ENCODE measurements around the gene CENPV.

The CENPV gene

DNA sequence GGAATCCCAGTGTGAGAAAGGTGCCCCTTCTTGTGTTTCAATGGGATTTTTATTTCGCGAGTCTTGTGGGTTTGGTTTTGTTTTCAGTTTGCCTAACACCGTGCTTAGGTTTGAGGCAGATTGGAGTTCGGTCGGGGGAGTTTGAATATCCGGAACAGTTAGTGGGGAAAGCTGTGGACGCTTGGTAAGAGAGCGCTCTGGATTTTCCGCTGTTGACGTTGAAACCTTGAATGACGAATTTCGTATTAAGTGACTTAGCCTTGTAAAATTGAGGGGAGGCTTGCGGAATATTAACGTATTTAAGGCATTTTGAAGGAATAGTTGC is 28.2 kb upstream of the CENPV start (continued):
- TF ChIP-seq, protein P1, sequence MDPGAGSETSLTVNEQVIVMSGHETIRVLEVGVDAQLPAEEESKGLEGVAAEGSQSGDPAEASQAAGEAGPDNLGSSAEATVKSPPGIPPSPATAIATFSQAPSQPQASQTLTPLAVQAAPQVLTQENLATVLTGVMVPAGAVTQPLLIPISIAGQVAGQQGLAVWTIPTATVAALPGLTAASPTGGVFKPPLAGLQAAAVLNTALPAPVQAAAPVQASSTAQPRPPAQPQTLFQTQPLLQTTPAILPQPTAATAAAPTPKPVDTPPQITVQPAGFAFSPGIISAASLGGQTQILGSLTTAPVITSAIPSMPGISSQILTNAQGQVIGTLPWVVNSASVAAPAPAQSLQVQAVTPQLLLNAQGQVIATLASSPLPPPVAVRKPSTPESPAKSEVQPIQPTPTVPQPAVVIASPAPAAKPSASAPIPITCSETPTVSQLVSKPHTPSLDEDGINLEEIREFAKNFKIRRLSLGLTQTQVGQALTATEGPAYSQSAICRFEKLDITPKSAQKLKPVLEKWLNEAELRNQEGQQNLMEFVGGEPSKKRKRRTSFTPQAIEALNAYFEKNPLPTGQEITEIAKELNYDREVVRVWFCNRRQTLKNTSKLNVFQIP (CRISPR knock-in tag; IDR thresholded peaks at IDR 0.05; ENCODE audit: borderline replicate concordance, low read depth), result no peak
- no peak for TF ChIP-seq RARB (CRISPR knock-in tag; IDR thresholded peaks at IDR 0.05)

DNA sequence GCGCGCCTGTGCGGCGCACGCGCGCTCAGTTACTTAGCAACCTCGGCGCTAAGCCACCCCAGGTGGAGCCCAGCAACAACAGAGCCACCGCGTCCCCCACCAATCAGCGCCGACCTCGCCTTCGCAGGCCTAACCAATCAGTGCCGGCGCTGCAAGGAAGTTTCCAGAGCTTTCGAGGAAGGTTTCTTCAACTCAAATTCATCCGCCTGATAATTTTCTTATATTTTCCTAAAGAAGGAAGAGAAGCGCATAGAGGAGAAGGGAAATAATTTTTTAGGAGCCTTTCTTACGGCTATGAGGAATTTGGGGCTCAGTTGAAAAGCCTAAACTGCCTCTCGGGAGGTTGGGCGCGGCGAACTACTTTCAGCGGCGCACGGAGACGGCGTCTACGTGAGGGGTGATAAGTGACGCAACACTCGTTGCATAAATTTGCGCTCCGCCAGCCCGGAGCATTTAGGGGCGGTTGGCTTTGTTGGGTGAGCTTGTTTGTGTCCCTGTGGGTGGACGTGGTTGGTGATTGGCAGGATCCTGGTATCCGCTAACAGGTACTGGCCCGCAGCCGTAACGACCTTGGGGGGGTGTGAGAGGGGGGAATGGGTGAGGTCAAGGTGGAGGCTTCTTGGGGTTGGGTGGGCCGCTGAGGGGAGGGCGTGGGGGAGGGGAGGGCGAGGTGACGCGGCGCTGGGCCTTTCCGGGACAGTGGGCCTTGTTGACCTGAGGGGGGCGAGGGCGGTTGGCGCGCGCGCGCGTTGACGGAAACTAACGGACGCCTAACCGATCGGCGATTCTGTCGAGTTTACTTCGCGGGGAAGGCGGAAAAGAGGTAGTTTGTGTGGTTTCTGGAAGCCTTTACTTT is 27.6 kb upstream of the CENPV start, which contains the start of gene UBB:
UBB (plus strand) TSS at position 452 of the 856 bp plus-strand sequence. CDS start 817 bp downstream, outside the sequence.
- peak; percentile 96 for ATAC-seq

DNA sequence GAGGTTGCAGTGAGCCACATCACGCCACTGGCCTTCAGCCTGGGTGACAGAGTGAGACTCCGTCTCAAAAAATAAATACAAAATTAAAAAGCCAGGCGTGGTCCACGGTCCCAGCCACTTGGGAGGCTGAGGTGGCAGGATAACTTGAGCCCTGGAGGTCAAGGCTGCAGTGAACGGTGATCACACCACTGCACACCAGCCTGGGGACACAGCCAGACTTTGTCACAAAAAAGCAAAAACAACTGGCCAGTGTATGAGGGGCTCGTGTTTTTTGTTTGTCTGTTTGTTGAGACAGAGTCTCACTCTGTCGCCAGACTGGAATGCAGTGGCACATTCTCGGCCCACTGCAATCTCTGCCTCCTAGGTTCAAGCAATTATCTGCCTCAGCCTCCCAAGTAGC is 26.4 kb upstream of the CENPV start:
- TF ChIP-seq, protein P2, sequence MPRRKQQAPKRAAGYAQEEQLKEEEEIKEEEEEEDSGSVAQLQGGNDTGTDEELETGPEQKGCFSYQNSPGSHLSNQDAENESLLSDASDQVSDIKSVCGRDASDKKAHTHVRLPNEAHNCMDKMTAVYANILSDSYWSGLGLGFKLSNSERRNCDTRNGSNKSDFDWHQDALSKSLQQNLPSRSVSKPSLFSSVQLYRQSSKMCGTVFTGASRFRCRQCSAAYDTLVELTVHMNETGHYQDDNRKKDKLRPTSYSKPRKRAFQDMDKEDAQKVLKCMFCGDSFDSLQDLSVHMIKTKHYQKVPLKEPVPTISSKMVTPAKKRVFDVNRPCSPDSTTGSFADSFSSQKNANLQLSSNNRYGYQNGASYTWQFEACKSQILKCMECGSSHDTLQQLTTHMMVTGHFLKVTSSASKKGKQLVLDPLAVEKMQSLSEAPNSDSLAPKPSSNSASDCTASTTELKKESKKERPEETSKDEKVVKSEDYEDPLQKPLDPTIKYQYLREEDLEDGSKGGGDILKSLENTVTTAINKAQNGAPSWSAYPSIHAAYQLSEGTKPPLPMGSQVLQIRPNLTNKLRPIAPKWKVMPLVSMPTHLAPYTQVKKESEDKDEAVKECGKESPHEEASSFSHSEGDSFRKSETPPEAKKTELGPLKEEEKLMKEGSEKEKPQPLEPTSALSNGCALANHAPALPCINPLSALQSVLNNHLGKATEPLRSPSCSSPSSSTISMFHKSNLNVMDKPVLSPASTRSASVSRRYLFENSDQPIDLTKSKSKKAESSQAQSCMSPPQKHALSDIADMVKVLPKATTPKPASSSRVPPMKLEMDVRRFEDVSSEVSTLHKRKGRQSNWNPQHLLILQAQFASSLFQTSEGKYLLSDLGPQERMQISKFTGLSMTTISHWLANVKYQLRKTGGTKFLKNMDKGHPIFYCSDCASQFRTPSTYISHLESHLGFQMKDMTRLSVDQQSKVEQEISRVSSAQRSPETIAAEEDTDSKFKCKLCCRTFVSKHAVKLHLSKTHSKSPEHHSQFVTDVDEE (CRISPR knock-in tag; IDR thresholded peaks at IDR 0.05), result no peak
- TF ChIP-seq CSDC2 (CRISPR knock-in tag; IDR thresholded peaks at IDR 0.05) (no peak), ZNF565 (CRISPR knock-in tag; conservative IDR thresholded peaks at IDR 0.05; ENCODE audit: low read depth) (no peak), ZNF70 (CRISPR knock-in tag; IDR thresholded peaks at IDR 0.05) (no peak), GLIS3 (CRISPR knock-in tag; IDR thresholded peaks at IDR 0.05) (no peak)
- ATAC-seq, result no peak

More for the DNA sequence above, 27.6 kb upstream of the CENPV start, which contains the start of gene UBB:
- TF ChIP-seq RARB (CRISPR knock-in tag; IDR thresholded peaks at IDR 0.05), result peak; percentile 74; the same call in 1 of the 2 replicates
- TF ChIP-seq, protein P1 (CRISPR knock-in tag; IDR thresholded peaks at IDR 0.05; ENCODE audit: borderline replicate concordance, low read depth), result peak; percentile 90; the same call in 1 of the 2 replicates
- TF ChIP-seq GLIS3 (CRISPR knock-in tag; IDR thresholded peaks at IDR 0.05), result peak; percentile 82; the same call in 1 of the 2 replicates
- TF ChIP-seq TCF4 (CRISPR knock-in tag; IDR thresholded peaks at IDR 0.05; ENCODE audit: borderline replicate concordance), result 0 out of 2 replicates have a peak, but pooled peaks have one; percentile 34
- TF ChIP-seq, protein P3, sequence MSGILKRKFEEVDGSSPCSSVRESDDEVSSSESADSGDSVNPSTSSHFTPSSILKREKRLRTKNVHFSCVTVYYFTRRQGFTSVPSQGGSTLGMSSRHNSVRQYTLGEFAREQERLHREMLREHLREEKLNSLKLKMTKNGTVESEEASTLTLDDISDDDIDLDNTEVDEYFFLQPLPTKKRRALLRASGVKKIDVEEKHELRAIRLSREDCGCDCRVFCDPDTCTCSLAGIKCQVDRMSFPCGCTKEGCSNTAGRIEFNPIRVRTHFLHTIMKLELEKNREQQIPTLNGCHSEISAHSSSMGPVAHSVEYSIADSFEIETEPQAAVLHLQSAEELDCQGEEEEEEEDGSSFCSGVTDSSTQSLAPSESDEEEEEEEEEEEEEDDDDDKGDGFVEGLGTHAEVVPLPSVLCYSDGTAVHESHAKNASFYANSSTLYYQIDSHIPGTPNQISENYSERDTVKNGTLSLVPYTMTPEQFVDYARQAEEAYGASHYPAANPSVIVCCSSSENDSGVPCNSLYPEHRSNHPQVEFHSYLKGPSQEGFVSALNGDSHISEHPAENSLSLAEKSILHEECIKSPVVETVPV (CRISPR knock-in tag; IDR thresholded peaks at IDR 0.05), result peak; percentile 33; the same call in 1 of the 2 replicates
- peak; percentile 86 for TF ChIP-seq TOX (CRISPR knock-in tag; IDR thresholded peaks at IDR 0.05; ENCODE audit: borderline replicate concordance)
- 0 out of 2 replicates have a peak, but pooled peaks have one; percentile 27 for TF ChIP-seq ZC3H10 (CRISPR knock-in tag; IDR thresholded peaks at IDR 0.05)
- TF ChIP-seq, protein P4, sequence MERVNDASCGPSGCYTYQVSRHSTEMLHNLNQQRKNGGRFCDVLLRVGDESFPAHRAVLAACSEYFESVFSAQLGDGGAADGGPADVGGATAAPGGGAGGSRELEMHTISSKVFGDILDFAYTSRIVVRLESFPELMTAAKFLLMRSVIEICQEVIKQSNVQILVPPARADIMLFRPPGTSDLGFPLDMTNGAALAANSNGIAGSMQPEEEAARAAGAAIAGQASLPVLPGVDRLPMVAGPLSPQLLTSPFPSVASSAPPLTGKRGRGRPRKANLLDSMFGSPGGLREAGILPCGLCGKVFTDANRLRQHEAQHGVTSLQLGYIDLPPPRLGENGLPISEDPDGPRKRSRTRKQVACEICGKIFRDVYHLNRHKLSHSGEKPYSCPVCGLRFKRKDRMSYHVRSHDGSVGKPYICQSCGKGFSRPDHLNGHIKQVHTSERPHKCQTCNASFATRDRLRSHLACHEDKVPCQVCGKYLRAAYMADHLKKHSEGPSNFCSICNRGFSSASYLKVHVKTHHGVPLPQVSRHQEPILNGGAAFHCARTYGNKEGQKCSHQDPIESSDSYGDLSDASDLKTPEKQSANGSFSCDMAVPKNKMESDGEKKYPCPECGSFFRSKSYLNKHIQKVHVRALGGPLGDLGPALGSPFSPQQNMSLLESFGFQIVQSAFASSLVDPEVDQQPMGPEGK (CRISPR knock-in tag; IDR thresholded peaks at IDR 0.05; ENCODE audit: borderline replicate concordance), result peak; percentile 23; the same call in 1 of the 2 replicates
- no peak for TF ChIP-seq ZFP3 (CRISPR knock-in tag; IDR thresholded peaks at IDR 0.05)
- TF ChIP-seq CSDC2 (CRISPR knock-in tag; IDR thresholded peaks at IDR 0.05), result peak; percentile 85
- no peak for TF ChIP-seq BACH2 (CRISPR knock-in tag; IDR thresholded peaks at IDR 0.05; ENCODE audit: borderline replicate concordance)
- TF ChIP-seq, protein P2 (CRISPR knock-in tag; IDR thresholded peaks at IDR 0.05), result no peak

All from SK-N-SH treated with all-trans-retinoic acid at 6 μM for 48 hours (cell line).